IMR-90 (cell line): ENCODE data around the gene ERG28. TPM values are rescaled to one million over a fixed set of nuclear protein-coding genes. Genes with fewer than 3 reads are reported as not detected.

Source experiments
- ATAC-seq: fragments of 200-7000 bp; cut with Tn5 transposase; 2 replicates; pipeline ENCODE4 v1.9.1; 2020; ENCODE audit warnings: low read depth, mild to moderate bottlenecking, moderate library complexity
- BruUV-seq: library from RNA; stranded (reverse); fragments of 400-500 nt; replicated peaks from 2 replicates; lab custom pipeline; 2021; lab: Mats Ljungman, UMichigan
- CTCF ChIA-PET: fragments of 300-600 bp; formaldehyde crosslinking; extraction: SDS; loops from one replicate; lab custom pipeline; 2021; ENCODE audit warnings: antibody characterized with exemption; lab: Yijun Ruan, JAX
- POLR2A ChIA-PET: fragments of 300-600 bp; sonication (Branson Sonifier 250); formaldehyde crosslinking; loops from one replicate; lab custom pipeline; 2022; ENCODE audit warnings: antibody characterized with exemption; ENCODE audit not compliant: unreplicated experiment; lab: Charles Lee
- DNase-seq: peaks from one replicate; pipeline ENCODE4 v3.0.0; 2013
- H2AFZ ChIP-seq: replicated peaks from 2 replicates; pipeline ENCODE3; 2013; ENCODE audit warnings: low read length, mild to moderate bottlenecking; ENCODE audit not compliant: poor library complexity
- H2AK5ac ChIP-seq: 2 replicates; pipeline ENCODE4 v1.6.1; 2013; ENCODE audit warnings: low read depth, low read length, inconsistent platforms
- H2AK9ac ChIP-seq: replicated peaks from 2 replicates; pipeline ENCODE3; 2013; ENCODE audit warnings: mild to moderate bottlenecking, low read depth, low read length, moderate library complexity; ENCODE audit not compliant: poor library complexity
- H2BK120ac ChIP-seq: 2 replicates; pipeline ENCODE4 v1.6.1; 2013; ENCODE audit warnings: low read depth, low read length, inconsistent platforms
- H2BK15ac ChIP-seq: 3 replicates; pipeline ENCODE4 v1.6.1; 2013; ENCODE audit warnings: low read depth, low read length, inconsistent platforms
- H2BK20ac ChIP-seq: 2 replicates; pipeline ENCODE4 v1.6.1; 2013; ENCODE audit warnings: low read depth, mild to moderate bottlenecking, inconsistent platforms, low read length, moderate library complexity
- H2BK5ac ChIP-seq: 2 replicates; pipeline ENCODE4 v1.6.1; 2013; ENCODE audit warnings: mild to moderate bottlenecking, low read depth, low read length, inconsistent platforms; ENCODE audit not compliant: poor library complexity, severe bottlenecking
- H3K14ac ChIP-seq: replicated peaks from 2 replicates; pipeline ENCODE4 v1.6.1; 2013; ENCODE audit warnings: low read depth, low read length, inconsistent platforms
- H3K18ac ChIP-seq: 2 replicates; pipeline ENCODE4 v1.6.1; 2013; ENCODE audit warnings: low read depth, low read length, control low read depth
- H3K23ac ChIP-seq: 2 replicates; pipeline ENCODE4 v1.6.1; 2013; ENCODE audit warnings: low read depth, low read length, inconsistent platforms
- H3K27ac ChIP-seq: 2 replicates; pipeline ENCODE4 v1.5.1; 2013; ENCODE audit warnings: mild to moderate bottlenecking, control low read depth, low read length; ENCODE audit not compliant: insufficient read depth
- H3K27me3 ChIP-seq: 2 replicates; pipeline ENCODE4 v1.6.1; 2013; ENCODE audit warnings: low read length; ENCODE audit not compliant: control insufficient read depth, insufficient read depth
- H3K36me3 ChIP-seq: 2 replicates; pipeline ENCODE4 v1.6.1; 2013; ENCODE audit warnings: low read length, mixed read lengths; ENCODE audit not compliant: control insufficient read depth, insufficient read depth
- H3K4ac ChIP-seq: 2 replicates; pipeline ENCODE4 v1.6.1; 2013; ENCODE audit warnings: low read depth, low read length, inconsistent platforms
- H3K4me1 ChIP-seq: 2 replicates; pipeline ENCODE4 v1.6.1; 2013; ENCODE audit warnings: low read length, mixed read lengths; ENCODE audit not compliant: control insufficient read depth, insufficient read depth
- H3K4me2 ChIP-seq: 2 replicates; pipeline ENCODE4 v1.6.1; 2013; ENCODE audit warnings: low read depth, mild to moderate bottlenecking, control low read depth, low read length, moderate library complexity
- H3K4me3 ChIP-seq: 2 replicates; pipeline ENCODE4 v1.5.1; 2013; ENCODE audit warnings: low read depth, mild to moderate bottlenecking, control low read depth, low read length, moderate library complexity; ENCODE audit not compliant: insufficient read depth
- H3K56ac ChIP-seq: 2 replicates; pipeline ENCODE4 v1.6.1; 2013; ENCODE audit warnings: low read length, inconsistent platforms; ENCODE audit not compliant: insufficient read depth; ENCODE audit errors: extremely low read depth
- H3K79me1 ChIP-seq, 2 experiments: 2 replicates each; pipeline ENCODE4 v1.6.1; 2013; ENCODE audit warnings: low read length in 2 of 2, inconsistent platforms in 1 of 2, low read depth in 1 of 2
- H3K9ac ChIP-seq: 2 replicates; pipeline ENCODE4 v1.6.1; 2013; ENCODE audit warnings: low read depth, low read length, control low read depth
- H3K9me1 ChIP-seq: 2 replicates; pipeline ENCODE4 v1.6.1; 2013; ENCODE audit warnings: low read length, inconsistent platforms; ENCODE audit not compliant: insufficient read depth
- H3K9me3 ChIP-seq: 2 replicates; pipeline ENCODE4 v1.6.1; 2013; ENCODE audit warnings: low read length; ENCODE audit not compliant: control insufficient read depth, insufficient read depth
- H4K20me1 ChIP-seq: 2 replicates; pipeline ENCODE4 v1.6.1; 2013; ENCODE audit warnings: low read length, inconsistent platforms; ENCODE audit not compliant: insufficient read depth
- H4K5ac ChIP-seq: 2 replicates; pipeline ENCODE4 v1.6.1; 2013; ENCODE audit warnings: mild to moderate bottlenecking, low read depth, low read length, control low read depth
- H4K8ac ChIP-seq, 2 experiments: 2 replicates each; pipeline ENCODE4 v1.6.1; 2013; ENCODE audit warnings: low read depth in 2 of 2, low read length in 2 of 2, control low read depth in 1 of 2, inconsistent platforms in 1 of 2
- H4K91ac ChIP-seq: 2 replicates; pipeline ENCODE4 v1.6.1; 2013; ENCODE audit warnings: low read depth, low read length, inconsistent platforms; ENCODE audit not compliant: insufficient read depth
- BHLHE40 ChIP-seq: fragments of 150-350 bp; IDR thresholded peaks from 2 replicates; pipeline ENCODE4 v1.6.1; 2016; ENCODE audit warnings: mild to moderate bottlenecking, low read depth, low read length
- CEBPB ChIP-seq: IDR thresholded peaks from 2 replicates; pipeline ENCODE4 v1.6.1; 2012; ENCODE audit warnings: low read depth, low read length, improper control_type of control experiment
- CHD1 ChIP-seq: IDR thresholded peaks from 2 replicates; pipeline ENCODE4 v1.6.1; 2012; ENCODE audit warnings: low read depth, low read length, improper control_type of control experiment
- ELK1 ChIP-seq: fragments of 150-350 bp; IDR thresholded peaks from 2 replicates; pipeline ENCODE4 v1.6.1; 2016; ENCODE audit warnings: low read depth, mild to moderate bottlenecking, low read length, moderate library complexity, borderline replicate concordance
- FOS ChIP-seq: fragments of 150-350 bp; IDR thresholded peaks from 2 replicates; pipeline ENCODE4 v1.6.1; 2016; ENCODE audit warnings: low read depth, low read length
- MAFK ChIP-seq: IDR thresholded peaks from 2 replicates; pipeline ENCODE4 v1.6.1; 2012; ENCODE audit warnings: low read depth, low read length, improper control_type of control experiment
- MAZ ChIP-seq: IDR thresholded peaks from 2 replicates; pipeline ENCODE4 v1.6.1; 2012; ENCODE audit warnings: low read depth, mild to moderate bottlenecking, low read length, improper control_type of control experiment, moderate library complexity, borderline replicate concordance
- MXI1 ChIP-seq: IDR thresholded peaks from 2 replicates; pipeline ENCODE4 v1.6.1; 2012; ENCODE audit warnings: low read depth, mild to moderate bottlenecking, low read length, moderate library complexity, borderline replicate concordance
- NFE2L2 ChIP-seq: fragments of 150-350 bp; IDR thresholded peaks from 2 replicates; pipeline ENCODE4 v1.6.1; 2016; ENCODE audit warnings: low read depth, mild to moderate bottlenecking, low read length
- POLR2A ChIP-seq: IDR thresholded peaks from 2 replicates; pipeline ENCODE4 v1.6.1; 2012; ENCODE audit warnings: mild to moderate bottlenecking, low read depth, low read length
- RAD21 ChIP-seq: IDR thresholded peaks from 2 replicates; pipeline ENCODE4 v1.6.1; 2012; ENCODE audit warnings: low read length, improper control_type of control experiment
- RCOR1 ChIP-seq: IDR thresholded peaks from 2 replicates; pipeline ENCODE4 v1.6.1; 2012; ENCODE audit warnings: mild to moderate bottlenecking, low read length, improper control_type of control experiment; ENCODE audit not compliant: insufficient replicate concordance
- RFX5 ChIP-seq: IDR thresholded peaks from 2 replicates; pipeline ENCODE4 v1.8.0; 2012; ENCODE audit warnings: low read depth, mild to moderate bottlenecking, low read length, moderate library complexity
- SMC3 ChIP-seq: fragments of 150-350 bp; IDR thresholded peaks from 2 replicates; pipeline ENCODE4 v1.6.1; 2016; ENCODE audit warnings: low read depth, mild to moderate bottlenecking, antibody characterized with exemption, low read length, moderate library complexity
- USF2 ChIP-seq: fragments of 150-350 bp; IDR thresholded peaks from 2 replicates; pipeline ENCODE4 v1.6.1; 2017; ENCODE audit warnings: mild to moderate bottlenecking, antibody characterized with exemption, low read length, low read depth
- WGBS, 2 experiments: methylation state at CpG; one replicate each; pipeline versions ENCODE4 v1.1.5 to v1.1.7; 2013; ENCODE audit warnings: missing lambda C conversion rate in 2 of 2; ENCODE audit not compliant: insufficient read length in 1 of 2; ENCODE audit errors: extremely low coverage in 2 of 2; 5-methylcytosine and 5-hydroxymethylcytosine counted together
- dilution Hi-C: fragments of 300-500 bp; cut with HindIII; formaldehyde crosslinking; loops from one replicate; pipeline ENCODE4 v1.14.3; 2018; ENCODE audit warnings: low sequenced_read_pairs; ENCODE audit not compliant: unreplicated experiment
- in situ Hi-C: fragments of 300-500 bp; cut with MboI; formaldehyde crosslinking; loops from 3 replicates; pipeline ENCODE4 v1.14.3; 2019; ENCODE audit warnings: low sequenced_read_pairs, inconsistent platforms, mixed read lengths
- intact Hi-C: fragments of 100-400 bp; cut with micrococcal nuclease; formaldehyde crosslinking; loops from 2 replicates; pipeline ENCODE4 v1.10.0; 2022
- polyA plus RNA-seq, 3 experiments: library from polyadenylated mRNA; depleted of rRNA; stranded (reverse); fragments of >200 nt; gene quantifications; 2 replicates each; pipeline ENCODE4 v1.2.3, GENCODE V29; 2012; ENCODE audit warnings: low replicate concordance in 1 of 3
- total RNA-seq: library from RNA; depleted of rRNA; stranded (reverse); fragments of >200 nt; gene quantifications from 2 replicates; pipeline ENCODE4 v1.2.3, GENCODE V29; 2012
- TF ChIP-seq, protein P1 (sequence below): conservative IDR thresholded peaks from 2 replicates; pipeline ENCODE4 v1.5.1; 2012; ENCODE audit warnings: mild to moderate bottlenecking, low read depth, low read length, improper control_type of control experiment

ERG28 gene
- total and polyA plus RNA-seq, 2 of the 4 experiments (the other 2 are of a cell fraction), result 0.90 to 15.4 TPM

DNA sequence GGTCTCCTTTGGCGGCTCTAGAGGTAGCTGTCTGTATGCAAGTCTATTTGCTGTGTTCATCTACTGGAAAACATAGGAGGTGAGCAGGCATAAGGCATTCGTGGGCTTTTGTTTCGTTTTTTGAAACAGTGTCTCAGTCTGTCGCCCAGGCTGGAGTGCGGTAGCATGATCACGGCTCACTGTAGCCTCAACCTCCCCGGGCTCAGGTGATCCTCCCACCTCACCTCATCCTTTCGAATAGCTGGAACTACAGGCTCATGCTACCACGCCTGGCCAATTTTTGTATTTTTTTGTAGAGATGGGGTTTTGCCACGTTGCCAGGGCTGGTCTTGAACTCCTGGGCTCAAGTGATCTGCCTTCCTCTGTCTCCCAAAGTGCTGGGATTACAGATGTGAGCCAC, 54.8 kb downstream of the ERG28 start:
- no peak overlapping the region for H2AFZ ChIP-seq
- ChIA-PET CTCF (no interaction called here), POLR2A (no interaction called here)
- no peaks in the 10 kb centered on the region for H3K36me3 ChIP-seq
- H3K18ac ChIP-seq, result no peak overlapping the region
- intact Hi-C loops, result no loop called here
- H3K56ac ChIP-seq, result no peak overlapping the region
- no peak overlapping the region for H2BK15ac ChIP-seq
- peaks cover 28% of the 10 kb centered on the region for H3K27me3 ChIP-seq
- no peak overlapping the region for H2BK5ac ChIP-seq
- no peak overlapping the region for H4K8ac ChIP-seq
- no peak overlapping the region for H3K4ac ChIP-seq
- no peaks in the 10 kb centered on the region for H3K79me1 ChIP-seq
- no peak overlapping the region for H3K9ac ChIP-seq
- no peak overlapping the region for H2BK120ac ChIP-seq
- H2BK20ac ChIP-seq, result no peak overlapping the region
- no peaks in the 10 kb centered on the region for H3K9me1 ChIP-seq
- no peak overlapping the region for H2AK9ac ChIP-seq
- TF ChIP-seq, protein P1, sequence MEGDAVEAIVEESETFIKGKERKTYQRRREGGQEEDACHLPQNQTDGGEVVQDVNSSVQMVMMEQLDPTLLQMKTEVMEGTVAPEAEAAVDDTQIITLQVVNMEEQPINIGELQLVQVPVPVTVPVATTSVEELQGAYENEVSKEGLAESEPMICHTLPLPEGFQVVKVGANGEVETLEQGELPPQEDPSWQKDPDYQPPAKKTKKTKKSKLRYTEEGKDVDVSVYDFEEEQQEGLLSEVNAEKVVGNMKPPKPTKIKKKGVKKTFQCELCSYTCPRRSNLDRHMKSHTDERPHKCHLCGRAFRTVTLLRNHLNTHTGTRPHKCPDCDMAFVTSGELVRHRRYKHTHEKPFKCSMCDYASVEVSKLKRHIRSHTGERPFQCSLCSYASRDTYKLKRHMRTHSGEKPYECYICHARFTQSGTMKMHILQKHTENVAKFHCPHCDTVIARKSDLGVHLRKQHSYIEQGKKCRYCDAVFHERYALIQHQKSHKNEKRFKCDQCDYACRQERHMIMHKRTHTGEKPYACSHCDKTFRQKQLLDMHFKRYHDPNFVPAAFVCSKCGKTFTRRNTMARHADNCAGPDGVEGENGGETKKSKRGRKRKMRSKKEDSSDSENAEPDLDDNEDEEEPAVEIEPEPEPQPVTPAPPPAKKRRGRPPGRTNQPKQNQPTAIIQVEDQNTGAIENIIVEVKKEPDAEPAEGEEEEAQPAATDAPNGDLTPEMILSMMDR, result no peak
- TF ChIP-seq RCOR1 (no peak), CEBPB (no peak), CHD1 (no peak), MAZ (no peak), RFX5 (no peak), FOS (no peak), BHLHE40 (no peak), RAD21 (no peak), POLR2A (no peak), USF2 (no peak), MXI1 (no peak), MAFK (no peak), ELK1 (no peak), NFE2L2 (no peak), SMC3 (no peak)
- no peaks in the 10 kb centered on the region for H4K20me1 ChIP-seq
- dilution Hi-C loops, result no loop called here
- H3K4me3 ChIP-seq, result no peak overlapping the region
- no peak overlapping the region for H4K91ac ChIP-seq
- peaks cover 2% of the 10 kb centered on the region; the same call in 1 of the 2 replicates for H3K4me1 ChIP-seq
- H3K23ac ChIP-seq, result no peak overlapping the region
- H3K9me3 ChIP-seq, result peaks cover 17% of the 10 kb centered on the region
- H3K4me2 ChIP-seq, result no peak overlapping the region
- no TSS peak for BruUV-seq
- WGBS, 2 experiments, result 87% methylated on average over 3 of the region's 10 CpGs; no CpG with 5 or more reads in 1 of the 2 experiments
- no peak overlapping the region for H3K27ac ChIP-seq
- DNase-seq (no peak), ATAC-seq (no peak)
- no peak overlapping the region for H4K5ac ChIP-seq
- no peak overlapping the region for H2AK5ac ChIP-seq
- no peak overlapping the region for H3K14ac ChIP-seq
- in situ Hi-C loops, result no loop called here
